Brain microvascular endothelial cell (primary cell): ENCODE measurements around the gene DDX39B.
A peak's percentile ranks its signal among the peaks of the same experiment; 100 is the strongest.

Experiments used
- DNase-seq: peaks from one replicate; pipeline ENCODE4 v3.0.0-alpha.2; 2020
- H3K27ac ChIP-seq: fragments of 250-450 bp; sonication (Bioruptor Pico); 2 replicates; pipeline ENCODE4 v1.5.1; 2020; ENCODE audit warnings: mild to moderate bottlenecking, moderate library complexity
- H3K27me3 ChIP-seq: fragments of 250-450 bp; sonication (Bioruptor Pico); replicated peaks from 2 replicates; pipeline ENCODE4 v1.5.1; 2020; ENCODE audit warnings: mild to moderate bottlenecking
- H3K36me3 ChIP-seq: fragments of 250-450 bp; sonication (Bioruptor Pico); replicated peaks from 2 replicates; pipeline ENCODE4 v1.5.1; 2020; ENCODE audit warnings: mild to moderate bottlenecking
- H3K4me3 ChIP-seq: 2 replicates; pipeline ENCODE4 v1.5.1; 2011; ENCODE audit warnings: low read depth, mild to moderate bottlenecking, control low read depth, low read length, moderate library complexity
- in situ Hi-C: cut with HindIII; loops from 2 replicates; pipeline ENCODE4 v1.10.0; 2017; ENCODE audit warnings: low sequenced_read_pairs, low pct_ligation_motif_present
- TF ChIP-seq, protein P1 (sequence below): IDR thresholded peaks from 2 replicates; pipeline ENCODE4 v1.5.1; 2011; ENCODE audit warnings: low read depth, mild to moderate bottlenecking, moderate library complexity, low read length, control low read depth, inconsistent platforms; ENCODE audit errors: missing control alignments

Gene DDX39B

DNA sequence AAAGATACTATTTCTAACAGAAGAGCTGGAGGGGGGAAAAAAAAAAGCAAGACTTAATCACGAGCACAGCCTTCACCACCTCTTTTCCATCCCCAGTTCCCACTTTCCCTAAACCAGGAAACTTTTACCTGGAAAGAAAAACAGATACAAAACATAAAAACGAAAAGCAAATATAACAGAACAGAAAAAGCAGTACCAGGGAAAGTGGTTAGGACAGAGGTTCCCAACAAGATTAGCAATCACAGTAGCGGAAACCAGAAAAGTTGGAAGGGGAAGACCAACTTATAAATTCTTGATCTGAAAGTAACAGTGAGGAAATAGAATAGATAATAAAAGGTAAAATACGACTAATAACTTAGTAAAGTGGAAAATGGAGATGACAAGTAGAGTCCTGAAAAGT is 1.2 kb downstream of the DDX39B start:
- H3K27me3 ChIP-seq, result no peaks in the 10 kb centered on the region
- in situ Hi-C loops, result no loop called here
- H3K4me3 ChIP-seq, result peak overlapping the region; percentile 97
- peak overlapping the region; percentile 99 for H3K27ac ChIP-seq
- no peak for DNase-seq
- H3K36me3 ChIP-seq, result peaks cover 54% of the 10 kb centered on the region
- TF ChIP-seq, protein P1, sequence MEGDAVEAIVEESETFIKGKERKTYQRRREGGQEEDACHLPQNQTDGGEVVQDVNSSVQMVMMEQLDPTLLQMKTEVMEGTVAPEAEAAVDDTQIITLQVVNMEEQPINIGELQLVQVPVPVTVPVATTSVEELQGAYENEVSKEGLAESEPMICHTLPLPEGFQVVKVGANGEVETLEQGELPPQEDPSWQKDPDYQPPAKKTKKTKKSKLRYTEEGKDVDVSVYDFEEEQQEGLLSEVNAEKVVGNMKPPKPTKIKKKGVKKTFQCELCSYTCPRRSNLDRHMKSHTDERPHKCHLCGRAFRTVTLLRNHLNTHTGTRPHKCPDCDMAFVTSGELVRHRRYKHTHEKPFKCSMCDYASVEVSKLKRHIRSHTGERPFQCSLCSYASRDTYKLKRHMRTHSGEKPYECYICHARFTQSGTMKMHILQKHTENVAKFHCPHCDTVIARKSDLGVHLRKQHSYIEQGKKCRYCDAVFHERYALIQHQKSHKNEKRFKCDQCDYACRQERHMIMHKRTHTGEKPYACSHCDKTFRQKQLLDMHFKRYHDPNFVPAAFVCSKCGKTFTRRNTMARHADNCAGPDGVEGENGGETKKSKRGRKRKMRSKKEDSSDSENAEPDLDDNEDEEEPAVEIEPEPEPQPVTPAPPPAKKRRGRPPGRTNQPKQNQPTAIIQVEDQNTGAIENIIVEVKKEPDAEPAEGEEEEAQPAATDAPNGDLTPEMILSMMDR, result no peak

DNA sequence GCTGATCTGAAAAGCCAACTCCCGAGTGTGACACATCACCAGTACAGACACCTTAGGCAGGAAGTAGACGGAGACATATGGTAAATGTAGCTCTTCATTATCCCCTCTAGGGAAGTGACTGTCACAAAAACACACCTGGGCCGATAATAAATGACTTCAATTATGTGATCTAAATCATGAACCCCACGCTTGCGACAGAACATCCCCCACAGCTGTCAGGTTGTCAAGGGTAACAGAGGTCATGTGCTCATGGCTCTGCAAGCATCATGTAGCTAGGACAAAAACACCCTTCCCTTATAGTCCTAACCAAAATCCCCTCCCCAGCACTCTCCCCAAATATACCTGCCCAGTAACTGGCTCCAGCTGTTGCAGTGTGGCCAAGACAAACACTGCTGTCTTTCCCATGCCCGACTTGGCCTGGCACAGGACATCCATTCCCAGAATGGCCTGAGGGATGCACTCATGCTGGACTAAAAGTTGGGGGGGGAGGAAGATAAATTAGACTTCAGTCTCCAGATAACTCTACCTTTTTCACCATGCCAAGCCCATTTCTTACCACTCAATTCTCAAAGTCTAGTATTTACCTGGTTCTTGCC is 2.9 kb downstream of the DDX39B start:
- H3K36me3 ChIP-seq, result peaks cover 71% of the 10 kb centered on the region

DNA sequence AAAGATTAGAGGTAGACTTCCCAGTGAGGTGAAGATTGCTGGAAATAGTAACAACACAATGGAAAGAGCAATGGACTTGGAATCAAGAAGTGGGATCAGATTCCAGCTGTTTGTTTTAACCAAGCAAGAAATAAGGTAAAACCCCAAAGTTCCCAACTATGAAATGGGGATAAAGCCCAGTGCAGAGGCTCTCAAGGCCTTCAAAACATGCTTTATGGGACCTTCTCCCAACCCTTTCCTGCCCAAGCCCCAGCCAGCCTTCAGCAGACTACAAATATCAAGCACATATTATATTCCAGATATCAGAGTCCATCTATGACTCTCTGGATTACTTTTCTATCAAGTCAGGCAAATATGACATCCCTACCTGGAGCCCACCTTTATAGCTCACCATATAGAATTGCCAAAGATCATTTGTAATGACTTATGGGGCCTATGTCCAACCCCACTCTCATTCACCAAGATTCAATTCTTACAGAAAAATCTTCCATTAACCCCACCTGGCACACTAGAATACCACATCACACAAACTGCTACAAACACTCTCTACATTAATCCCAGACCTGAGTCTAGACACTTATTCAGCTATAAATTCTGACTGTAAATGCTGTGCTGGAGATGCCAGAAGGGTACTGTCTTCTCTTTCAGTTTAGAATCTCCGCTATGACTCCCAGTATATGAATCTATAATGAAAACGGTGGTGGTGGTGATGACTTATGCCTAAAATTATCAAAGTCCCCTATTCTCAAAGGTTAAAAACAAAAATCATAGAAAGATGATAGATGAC is 6.1 kb downstream of the DDX39B start:
- no peak for DNase-seq
- H3K36me3 ChIP-seq, result peaks cover 94% of the 10 kb centered on the region
- no peaks in the 10 kb centered on the region for H3K27me3 ChIP-seq
- in situ Hi-C loops, result no loop called here
- no peak overlapping the region for H3K4me3 ChIP-seq
- TF ChIP-seq, protein P1, result no peak
- no peak overlapping the region for H3K27ac ChIP-seq

More for the DNA sequence above, 2.9 kb downstream of the DDX39B start:
- peak overlapping the region; percentile 97 for H3K4me3 ChIP-seq
- no peak overlapping the region for H3K27ac ChIP-seq
- DNase-seq, result no peak
- in situ Hi-C loops, result no loop called here
- H3K27me3 ChIP-seq, result no peaks in the 10 kb centered on the region
- TF ChIP-seq, protein P1, result no peak

DNA sequence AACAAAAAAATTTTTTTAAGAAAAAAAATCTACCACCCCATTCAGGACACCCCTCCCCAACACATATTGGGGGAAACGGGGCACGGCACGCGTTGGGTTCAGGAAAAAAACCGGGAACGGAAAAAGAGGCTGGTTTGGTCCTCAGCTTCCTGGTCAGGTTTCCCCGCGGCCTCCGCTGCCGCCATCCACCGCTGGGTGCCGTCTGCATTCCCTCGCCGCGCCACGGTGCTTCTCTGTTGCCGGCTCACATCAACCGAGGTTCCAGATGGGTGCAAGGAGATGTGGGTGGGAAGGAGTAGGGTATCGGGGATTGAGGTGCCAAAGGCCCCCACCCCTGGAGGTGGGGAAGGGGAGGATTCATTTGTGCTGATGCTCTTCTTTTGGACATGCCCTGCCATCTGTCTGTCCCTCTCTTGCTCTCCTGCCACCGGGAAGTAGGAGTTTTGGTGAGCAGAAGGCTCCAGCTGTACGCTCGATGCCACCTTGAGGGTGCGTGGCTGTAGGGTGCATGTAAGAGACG is 7.2 kb downstream of the DDX39B start:
- H3K36me3 ChIP-seq, result peaks cover 95% of the 10 kb centered on the region
- no peak overlapping the region for H3K4me3 ChIP-seq
- in situ Hi-C loops, result no loop called here

DNA sequence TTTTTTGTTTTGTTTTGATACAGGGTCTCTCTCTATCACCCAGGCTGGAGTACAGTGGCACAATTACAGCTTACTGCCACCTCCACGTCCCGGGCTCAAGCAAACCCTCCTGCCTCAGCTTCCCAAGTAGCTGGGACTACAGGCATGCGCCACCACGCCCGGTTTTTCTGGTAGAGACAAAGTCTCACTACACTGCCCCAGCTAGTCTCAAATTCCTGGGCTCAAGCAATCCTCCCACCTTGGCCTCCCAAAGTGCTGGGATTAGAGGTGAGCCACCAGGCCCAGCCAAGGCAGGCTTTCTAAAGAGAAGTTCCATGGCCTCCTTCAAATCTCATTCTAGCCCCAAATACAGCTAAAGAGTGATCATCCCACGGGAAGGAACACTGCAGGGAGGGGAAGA is 7.8 kb downstream of the DDX39B start:
- H3K4me3 ChIP-seq, result no peak overlapping the region
- TF ChIP-seq, protein P1, result no peak
- no peaks in the 10 kb centered on the region for H3K27me3 ChIP-seq
- in situ Hi-C loops, result no loop called here
- H3K27ac ChIP-seq, result no peak overlapping the region
- no peak for DNase-seq
- H3K36me3 ChIP-seq, result peaks cover 93% of the 10 kb centered on the region

More for the DNA sequence above, 7.2 kb downstream of the DDX39B start:
- Histone ChIP-seq H3K27me3 (no peaks in the 10 kb centered on the region), H3K27ac (no peak overlapping the region)
- TF ChIP-seq, protein P1, result no peak
- no peak for DNase-seq
